Keratinocyte (primary cell): ENCODE data around the gene VPS13D. TPM values are rescaled to one million over a fixed set of nuclear protein-coding genes. Genes with fewer than 3 reads are reported as not detected.

Source experiments
- DNase-seq: peaks from one replicate; pipeline ENCODE4 v3.0.0-alpha.2; 2011; ENCODE audit warnings: low read depth, missing footprints, low spot score
- FAIRE-seq: peaks from 2 replicates; lab custom pipeline; 2011; peaks lifted over from hg19 to GRCh38; lab: Jason Lieb, UNC
- H2AFZ ChIP-seq: 2 replicates; pipeline ENCODE4 v1.6.0; 2012; ENCODE audit warnings: low read length, control low read depth, inconsistent platforms; ENCODE audit not compliant: control insufficient read depth
- H3K27ac ChIP-seq: 2 replicates; pipeline ENCODE4 v1.5.1; 2011; ENCODE audit warnings: low read length; ENCODE audit not compliant: control insufficient read depth, insufficient read depth
- H3K27me3 ChIP-seq: 3 replicates; pipeline ENCODE4 v1.6.0; 2011; ENCODE audit warnings: low read length; ENCODE audit not compliant: control insufficient read depth, insufficient read depth; ENCODE audit errors: extremely low read depth
- H3K36me3 ChIP-seq, 2 experiments: 2 replicates in 1 of 2; 3 replicates in 1 of 2; pipeline ENCODE4 v1.5.1; 2011; ENCODE audit warnings: low read length in 2 of 2, mild to moderate bottlenecking in 1 of 2; ENCODE audit not compliant: control insufficient read depth in 2 of 2, insufficient read depth in 2 of 2; ENCODE audit errors: extremely low read depth in 1 of 2
- H3K4me1 ChIP-seq: 3 replicates; pipeline ENCODE4 v1.5.1; 2011; ENCODE audit warnings: low read length; ENCODE audit not compliant: control insufficient read depth, insufficient read depth; ENCODE audit errors: extremely low read depth
- H3K4me2 ChIP-seq: 3 replicates; pipeline ENCODE4 v1.6.0; 2011; ENCODE audit warnings: low read depth, low read length; ENCODE audit not compliant: control insufficient read depth, insufficient read depth; ENCODE audit errors: extremely low read depth
- H3K4me3 ChIP-seq, 3 experiments: fragments of 200-600 bp in 1 of 3; sonication (generic) in 1 of 3; 2 replicates in 2 of 3; 3 replicates in 1 of 3; pipeline ENCODE4 v1.5.1; 2011 to 2016; ENCODE audit warnings: low read length in 3 of 3, mild to moderate bottlenecking in 3 of 3, control low read depth in 2 of 3, inconsistent platforms in 1 of 3, low read depth in 1 of 3, mixed read lengths in 1 of 3, mixed run types in 1 of 3, moderate library complexity in 1 of 3; ENCODE audit not compliant: control insufficient read depth in 2 of 3, insufficient read depth in 2 of 3; ENCODE audit errors: extremely low read depth in 1 of 3
- H3K79me2 ChIP-seq: 2 replicates; pipeline ENCODE4 v1.6.0; 2012; ENCODE audit warnings: low read length; ENCODE audit not compliant: control insufficient read depth, insufficient read depth
- H3K9ac ChIP-seq: 3 replicates; pipeline ENCODE4 v1.6.0; 2011; ENCODE audit warnings: low read length; ENCODE audit not compliant: control insufficient read depth, insufficient read depth; ENCODE audit errors: extremely low read depth
- H3K9me1 ChIP-seq: 3 replicates; pipeline ENCODE4 v1.6.0; 2011; ENCODE audit warnings: low read length; ENCODE audit not compliant: control insufficient read depth, insufficient read depth; ENCODE audit errors: extremely low read depth
- H3K9me3 ChIP-seq: 2 replicates; pipeline ENCODE4 v1.5.1; 2012; ENCODE audit warnings: low read depth, low read length; ENCODE audit not compliant: control insufficient read depth
- H4K20me1 ChIP-seq: 3 replicates; pipeline ENCODE4 v1.6.0; 2011; ENCODE audit warnings: low read length; ENCODE audit not compliant: control insufficient read depth, insufficient read depth; ENCODE audit errors: extremely low read depth
- CTCF ChIP-seq, 3 experiments: IDR thresholded peaks in 1 of 3; conservative IDR thresholded peaks in 1 of 3; optimal IDR thresholded peaks in 1 of 3; 2 replicates in 2 of 3; 3 replicates in 1 of 3; pipeline versions ENCODE3 to v1.5.1; 2011; ENCODE audit warnings: low read length in 3 of 3, mild to moderate bottlenecking in 3 of 3, moderate library complexity in 2 of 3, control low read depth in 1 of 3, inconsistent platforms in 1 of 3; ENCODE audit not compliant: insufficient read depth in 2 of 3; ENCODE audit errors: extremely low read depth in 1 of 3
- EZH2 ChIP-seq: IDR thresholded peaks from one replicate; pipeline ENCODE4 v1.6.1; 2012; ENCODE audit warnings: inconsistent platforms, mild to moderate bottlenecking, low read length, moderate library complexity
- dilution Hi-C: fragments of 300-500 bp; cut with MboI; formaldehyde crosslinking; loops from one replicate; pipeline ENCODE4 v1.7.0; 2020; ENCODE audit warnings: low sequenced_read_pairs; ENCODE audit not compliant: extremely low pct_ligation_motif_present
- polyA plus RNA-seq, 5 experiments: library from polyadenylated mRNA; depleted of rRNA in 3 of 5; stranded (reverse) in 3 of 5; stranded (forward) in 1 of 5; unstranded in 1 of 5; fragments of >200 nt; gene quantifications; 1 replicate in 1 of 5; 2 replicates in 3 of 5; 3 replicates in 1 of 5; pipeline versions ENCODE4 v1.2.1 to v1.2.3, GENCODE V29; 2011 to 2012; ENCODE audit warnings: missing spikeins in 2 of 5, low read depth in 1 of 5, low replicate concordance in 1 of 5

VPS13D gene
- polyA plus RNA-seq, 1 donor (not counting 4 experiments of a cell fraction or from before 2014, with no cell fraction given), result 19.0 TPM

GRCh38 chr1:12342401-12343003, 112.7 kb downstream of the VPS13D start:
- no peak overlapping the region for H2AFZ ChIP-seq
- no peak for FAIRE-seq
- H3K27ac ChIP-seq, result no peak overlapping the region
- H3K79me2 ChIP-seq, result no peaks in the 10 kb centered on the region
- H3K4me2 ChIP-seq, result no peak overlapping the region
- no peaks in the 10 kb centered on the region for H3K27me3 ChIP-seq
- no peak for DNase-seq
- H3K36me3 ChIP-seq, result peaks cover 13 to 27% of the 10 kb centered on the region in 2 experiments
- peaks cover 4% of the 10 kb centered on the region for H4K20me1 ChIP-seq
- no peak overlapping the region for H3K9ac ChIP-seq
- no peaks in the 10 kb centered on the region for H3K9me1 ChIP-seq
- dilution Hi-C loops, result no loop called here
- no peaks in the 10 kb centered on the region for H3K9me3 ChIP-seq
- TF ChIP-seq EZH2 (no peak), CTCF (optimal IDR thresholded peaks at IDR 0.05 in 1 of 3, IDR thresholded peaks at IDR 0.05 in 1 of 3, conservative IDR thresholded peaks at IDR 0.05 in 1 of 3; ENCODE audit: extremely low read depth in 1 of 3, insufficient read depth in 2 of 3, low read length in 3 of 3) (no peak)
- H3K4me3 ChIP-seq, result no peak overlapping the region
- H3K4me1 ChIP-seq, result no peaks in the 10 kb centered on the region

DNA sequence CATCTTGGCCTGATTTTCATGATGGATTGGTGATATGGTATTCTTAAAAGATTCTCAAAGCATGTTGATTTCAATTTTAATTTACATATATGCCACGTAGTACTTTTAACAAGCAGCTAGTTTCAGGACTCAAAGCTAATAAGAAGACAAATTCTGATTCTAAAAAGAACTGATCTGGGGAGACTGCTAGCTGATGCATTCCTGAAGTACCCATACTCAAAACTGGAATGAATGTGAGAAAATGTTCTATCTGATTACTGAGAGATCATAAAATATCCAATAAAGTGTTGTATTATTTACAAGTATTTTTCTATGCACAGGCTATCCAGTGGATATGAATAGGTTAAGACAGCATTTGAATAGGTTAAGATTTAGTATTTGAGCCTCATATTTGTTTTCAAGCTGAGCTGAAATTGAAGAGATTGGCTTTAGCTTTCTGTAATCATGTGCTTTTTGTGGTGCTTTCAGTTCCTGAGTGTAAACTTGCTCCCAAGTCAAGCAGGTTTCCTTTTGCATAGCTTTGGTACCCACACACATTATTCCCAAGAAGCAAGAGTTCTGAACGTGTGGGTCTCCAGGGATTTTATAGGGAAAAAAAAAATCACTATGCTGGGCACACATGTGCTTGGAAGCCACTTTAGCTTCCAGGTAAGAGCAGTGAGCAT, 114.1 kb downstream of the VPS13D start:
- Histone ChIP-seq H3K9ac (no peak overlapping the region), H3K9me3 (no peaks in the 10 kb centered on the region), H3K9me1 (no peaks in the 10 kb centered on the region), H3K4me3 (no peak overlapping the region), H3K36me3 (peaks cover 17 to 25% of the 10 kb centered on the region in 2 experiments), H3K4me1 (no peaks in the 10 kb centered on the region), H3K27ac (no peak overlapping the region), H2AFZ (no peak overlapping the region), H4K20me1 (peaks cover 4% of the 10 kb centered on the region), H3K27me3 (no peaks in the 10 kb centered on the region), H3K4me2 (no peak overlapping the region), H3K79me2 (no peaks in the 10 kb centered on the region)
- no peak for TF ChIP-seq EZH2
- TF ChIP-seq CTCF (optimal IDR thresholded peaks at IDR 0.05 in 1 of 3, IDR thresholded peaks at IDR 0.05 in 1 of 3, conservative IDR thresholded peaks at IDR 0.05 in 1 of 3; ENCODE audit: extremely low read depth in 1 of 3, insufficient read depth in 2 of 3, low read length in 3 of 3), result no peak
- no peak for FAIRE-seq
- no peak for DNase-seq
- dilution Hi-C loops, result no loop called here
